Central memory CD8-positive, alpha-beta T cell (primary cell): Measurements from ENCODE around the gene PDE8B.
A peak's percentile ranks its signal among the peaks of the same experiment; 100 is the strongest.

Experiments
- ATAC-seq: fragments of 150-1000 bp; cut with Tn5 transposase; replicated peaks from 2 replicates; pipeline ENCODE4 v1.10.0; 2022; ENCODE audit warnings: mild to moderate bottlenecking, moderate FRiP score, moderate number of reproducible peaks; ENCODE audit not compliant: poor library complexity, severe bottlenecking; ENCODE audit errors: extremely low read depth
- DNase-seq, 2 donors: peaks; one replicate each; pipeline ENCODE4 v3.0.0; 2021; ENCODE audit warnings: low spot score in 2 of 2
- H3K27ac Mint-ChIP-seq: one replicate; pipeline ENCODE4 v1.8.0; 2022; ENCODE audit warnings: low read depth, mild to moderate bottlenecking, moderate library complexity, mixed read lengths
- H3K27me3 Mint-ChIP-seq: one replicate; pipeline ENCODE4 v1.8.0; 2022; ENCODE audit warnings: mixed read lengths
- H3K36me3 Mint-ChIP-seq: one replicate; pipeline ENCODE4 v1.8.0; 2022; ENCODE audit warnings: mild to moderate bottlenecking, moderate library complexity, mixed read lengths; ENCODE audit not compliant: insufficient read depth
- H3K4me1 Mint-ChIP-seq: one replicate; pipeline ENCODE4 v1.8.0; 2022; ENCODE audit warnings: mixed read lengths
- H3K4me3 Mint-ChIP-seq: one replicate; pipeline ENCODE4 v1.8.0; 2022; ENCODE audit warnings: mild to moderate bottlenecking, moderate library complexity, mixed read lengths
- H3K9me3 Mint-ChIP-seq: one replicate; pipeline ENCODE4 v1.8.0; 2022; ENCODE audit warnings: mixed read lengths

PDE8B gene, protein sequence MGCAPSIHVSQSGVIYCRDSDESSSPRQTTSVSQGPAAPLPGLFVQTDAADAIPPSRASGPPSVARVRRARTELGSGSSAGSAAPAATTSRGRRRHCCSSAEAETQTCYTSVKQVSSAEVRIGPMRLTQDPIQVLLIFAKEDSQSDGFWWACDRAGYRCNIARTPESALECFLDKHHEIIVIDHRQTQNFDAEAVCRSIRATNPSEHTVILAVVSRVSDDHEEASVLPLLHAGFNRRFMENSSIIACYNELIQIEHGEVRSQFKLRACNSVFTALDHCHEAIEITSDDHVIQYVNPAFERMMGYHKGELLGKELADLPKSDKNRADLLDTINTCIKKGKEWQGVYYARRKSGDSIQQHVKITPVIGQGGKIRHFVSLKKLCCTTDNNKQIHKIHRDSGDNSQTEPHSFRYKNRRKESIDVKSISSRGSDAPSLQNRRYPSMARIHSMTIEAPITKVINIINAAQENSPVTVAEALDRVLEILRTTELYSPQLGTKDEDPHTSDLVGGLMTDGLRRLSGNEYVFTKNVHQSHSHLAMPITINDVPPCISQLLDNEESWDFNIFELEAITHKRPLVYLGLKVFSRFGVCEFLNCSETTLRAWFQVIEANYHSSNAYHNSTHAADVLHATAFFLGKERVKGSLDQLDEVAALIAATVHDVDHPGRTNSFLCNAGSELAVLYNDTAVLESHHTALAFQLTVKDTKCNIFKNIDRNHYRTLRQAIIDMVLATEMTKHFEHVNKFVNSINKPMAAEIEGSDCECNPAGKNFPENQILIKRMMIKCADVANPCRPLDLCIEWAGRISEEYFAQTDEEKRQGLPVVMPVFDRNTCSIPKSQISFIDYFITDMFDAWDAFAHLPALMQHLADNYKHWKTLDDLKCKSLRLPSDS

GRCh38 chr5:77210091-77210963 lies at the start of gene PDE8B:
Gene PDE8B (plus strand): TSS chr5:77210680. CDS start chr5:77210926, 246 bp downstream.
- peak within 1 kb of the TSS; percentile 73 for H3K4me3 Mint-ChIP-seq
- ATAC-seq, result peak; percentile 24
- no peaks in the 10 kb centered on the region for H3K9me3 Mint-ChIP-seq
- peaks cover 12% of the 10 kb centered on the region for H3K4me1 Mint-ChIP-seq
- peaks cover 78% of the 10 kb centered on the region for H3K27me3 Mint-ChIP-seq
- no peak for DNase-seq
- H3K36me3 Mint-ChIP-seq, result peaks cover 2% of the 10 kb centered on the region
- H3K27ac Mint-ChIP-seq, result no peak within 1 kb of the TSS

GRCh38 chr5:77163453-77163852 lies 47.0 kb upstream of the PDE8B start:
- no peaks in the 10 kb centered on the region for H3K4me1 Mint-ChIP-seq
- DNase-seq (no peak), ATAC-seq (no peak)
- H3K9me3 Mint-ChIP-seq, result no peaks in the 10 kb centered on the region
- peaks cover 11% of the 10 kb centered on the region for H3K27me3 Mint-ChIP-seq
- no peaks in the 10 kb centered on the region for H3K36me3 Mint-ChIP-seq
- H3K4me3 Mint-ChIP-seq, result no peak overlapping the region
- H3K27ac Mint-ChIP-seq, result no peak overlapping the region

DNA sequence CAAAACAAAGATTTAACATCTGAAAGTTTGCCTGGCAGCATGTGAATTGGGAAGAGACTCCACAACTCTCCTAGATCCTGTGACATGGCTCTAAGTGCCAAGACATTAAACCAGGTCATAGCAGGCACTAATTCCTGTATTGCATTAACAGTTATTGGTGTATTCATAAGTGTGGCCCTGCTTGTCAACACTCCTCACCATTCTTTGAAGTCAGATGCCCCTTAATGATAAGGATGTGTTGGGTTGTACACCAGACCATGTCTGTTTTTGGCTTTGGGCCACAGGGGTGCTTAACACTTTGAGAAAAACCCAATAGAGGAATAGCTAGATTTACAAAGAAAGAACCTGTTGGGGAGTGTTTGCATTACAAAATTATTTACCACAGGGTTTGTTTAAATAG lies 43.4 kb upstream of the PDE8B start:
- Mint-ChIP-seq H3K4me1 (no peaks in the 10 kb centered on the region), H3K27ac (no peak overlapping the region)

DNA sequence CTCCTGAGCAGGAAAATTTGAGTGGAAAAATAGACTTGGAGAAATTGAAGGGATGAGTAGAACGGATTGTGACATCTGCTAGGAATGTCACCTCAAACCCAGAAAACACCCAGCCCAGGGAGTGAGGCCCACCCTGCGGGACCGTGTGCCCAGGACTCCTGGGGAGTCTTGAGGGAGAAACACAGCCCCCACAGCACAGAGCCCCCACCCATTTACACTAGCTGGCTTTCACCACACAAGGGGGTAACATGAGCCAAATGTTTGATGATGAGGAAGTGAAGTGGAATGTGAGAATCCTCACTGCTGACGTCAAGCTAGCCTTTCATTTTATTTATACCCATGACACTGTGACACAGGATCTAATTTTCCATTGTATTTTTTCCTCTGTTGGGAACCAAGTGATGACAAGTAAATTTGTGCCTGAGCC lies 42.8 kb upstream of the PDE8B start:
- Mint-ChIP-seq H3K9me3 (no peaks in the 10 kb centered on the region), H3K36me3 (no peaks in the 10 kb centered on the region), H3K27ac (no peak overlapping the region), H3K4me3 (no peak overlapping the region), H3K4me1 (no peaks in the 10 kb centered on the region), H3K27me3 (peaks cover 23% of the 10 kb centered on the region)
- ATAC-seq, result no peak
- DNase-seq, result no peak

More for the DNA sequence above, 43.4 kb upstream of the PDE8B start:
- Mint-ChIP-seq H3K9me3 (no peaks in the 10 kb centered on the region), H3K27me3 (peaks cover 23% of the 10 kb centered on the region), H3K36me3 (no peaks in the 10 kb centered on the region), H3K4me3 (no peak overlapping the region)
- DNase-seq (no peak), ATAC-seq (no peak)

DNA sequence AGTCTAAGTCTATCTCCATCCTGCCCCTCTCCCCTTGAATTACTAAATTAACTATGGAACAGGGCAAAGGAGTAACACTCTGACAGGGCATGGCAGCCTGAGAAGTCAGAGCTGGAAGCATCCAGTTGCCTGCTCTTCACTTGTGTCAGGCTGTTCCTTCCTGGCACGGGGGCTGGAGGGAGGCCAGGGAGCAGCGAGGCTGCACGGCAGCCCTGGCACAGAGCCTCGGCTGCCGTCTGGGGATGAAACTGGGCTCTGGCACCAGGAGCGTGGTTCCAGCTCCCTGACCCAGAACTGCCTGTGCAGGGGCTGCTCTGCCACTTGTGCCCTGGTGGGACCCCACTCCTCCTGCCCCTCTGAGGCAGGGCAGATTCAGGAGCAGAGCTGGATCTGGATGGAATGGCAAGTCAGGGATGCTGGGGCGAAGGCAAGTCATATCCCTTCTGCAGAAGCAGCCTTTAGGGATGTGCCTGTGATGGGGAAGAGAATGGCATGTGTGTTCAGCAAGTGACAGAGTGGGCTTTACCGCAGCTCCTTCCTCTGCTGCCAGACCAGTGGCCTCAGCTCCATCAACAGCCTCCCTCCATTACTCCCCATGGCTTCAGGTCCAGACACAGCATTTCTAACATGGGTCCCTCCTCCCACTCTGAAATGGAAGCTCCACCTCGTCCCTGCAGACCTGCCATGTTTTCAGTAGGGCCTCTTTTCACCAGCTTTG lies 42.2 kb upstream of the PDE8B start:
- H3K4me3 Mint-ChIP-seq, result no peak overlapping the region
- no peak overlapping the region for H3K27ac Mint-ChIP-seq
- no peaks in the 10 kb centered on the region for H3K4me1 Mint-ChIP-seq
- H3K36me3 Mint-ChIP-seq, result no peaks in the 10 kb centered on the region
- no peak for DNase-seq
- H3K9me3 Mint-ChIP-seq, result no peaks in the 10 kb centered on the region
- no peak for ATAC-seq
- H3K27me3 Mint-ChIP-seq, result peaks cover 21% of the 10 kb centered on the region

DNA sequence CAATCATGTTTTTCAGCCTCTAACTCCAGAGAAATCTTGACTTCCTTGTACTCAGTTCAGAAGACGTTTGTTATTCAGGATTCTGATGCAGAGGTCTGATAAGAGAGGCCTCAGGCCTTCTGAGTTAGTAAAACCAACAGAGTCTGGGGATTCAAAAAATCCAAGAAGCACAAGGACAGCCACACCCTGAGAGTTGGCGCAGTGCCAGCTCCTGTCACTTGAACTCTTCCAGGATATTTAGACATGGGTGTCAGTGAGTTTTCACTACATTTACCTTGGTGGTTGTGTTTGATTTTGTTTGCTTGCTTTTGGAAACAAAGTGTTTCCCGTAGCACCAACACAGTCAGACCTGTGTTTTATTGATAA lies 41.6 kb upstream of the PDE8B start:
- DNase-seq (no peak), ATAC-seq (no peak)
- Mint-ChIP-seq H3K4me1 (no peaks in the 10 kb centered on the region), H3K9me3 (no peaks in the 10 kb centered on the region), H3K36me3 (no peaks in the 10 kb centered on the region), H3K27me3 (peaks cover 15% of the 10 kb centered on the region), H3K4me3 (no peak overlapping the region), H3K27ac (no peak overlapping the region)

DNA sequence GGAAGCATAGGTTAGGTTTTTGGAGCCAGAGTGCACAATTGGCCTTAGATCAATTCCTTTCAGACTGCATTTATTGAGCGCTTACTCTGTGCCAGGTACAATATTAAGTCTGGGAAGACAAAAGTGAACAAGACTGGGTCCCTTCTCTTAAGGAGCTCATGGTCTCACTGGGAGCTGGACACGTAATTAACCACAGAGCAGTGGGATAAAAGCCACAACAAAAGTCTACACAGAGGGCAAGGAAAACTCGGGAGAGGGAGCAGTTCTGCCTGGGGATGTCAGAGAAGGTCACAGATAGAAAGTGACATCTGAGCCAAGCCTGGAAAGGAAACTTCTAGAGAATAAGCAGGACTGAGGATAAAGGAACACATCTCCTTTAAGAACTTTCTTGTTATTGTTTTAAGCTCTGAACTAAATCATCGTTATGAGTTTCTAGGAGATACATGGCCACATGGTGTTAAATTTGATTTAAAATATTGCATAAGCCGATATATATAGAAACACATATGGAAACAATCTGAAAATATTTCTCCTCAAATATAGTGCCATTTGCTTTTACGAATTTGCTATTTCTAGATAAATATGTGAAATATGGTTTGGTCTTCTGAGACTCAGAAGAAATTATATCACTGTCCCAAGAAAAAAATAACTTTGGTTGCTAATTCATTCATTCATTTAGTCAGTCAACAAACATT lies 40.1 kb upstream of the PDE8B start:
- Mint-ChIP-seq H3K9me3 (no peaks in the 10 kb centered on the region), H3K27me3 (peaks cover 13% of the 10 kb centered on the region), H3K27ac (no peak overlapping the region), H3K4me1 (no peaks in the 10 kb centered on the region), H3K4me3 (no peak overlapping the region), H3K36me3 (no peaks in the 10 kb centered on the region)
- DNase-seq, result no peak
- ATAC-seq, result no peak

GRCh38 chr5:77171141-77171910 lies 39.2 kb upstream of the PDE8B start:
- ATAC-seq, result no peak
- H3K27me3 Mint-ChIP-seq, result peaks cover 13% of the 10 kb centered on the region

GRCh38 chr5:77172713-77173328 lies 37.7 kb upstream of the PDE8B start:
- Mint-ChIP-seq H3K9me3 (no peaks in the 10 kb centered on the region), H3K27ac (no peak overlapping the region), H3K4me3 (no peak overlapping the region), H3K27me3 (peaks cover 13% of the 10 kb centered on the region), H3K4me1 (no peaks in the 10 kb centered on the region), H3K36me3 (no peaks in the 10 kb centered on the region)
- no peak for ATAC-seq
- DNase-seq, result no peak

More at GRCh38 chr5:77171141-77171910, 39.2 kb upstream of the PDE8B start:
- no peaks in the 10 kb centered on the region for H3K9me3 Mint-ChIP-seq
- no peaks in the 10 kb centered on the region for H3K36me3 Mint-ChIP-seq
- no peak for DNase-seq
- H3K27ac Mint-ChIP-seq, result no peak overlapping the region
- no peak overlapping the region for H3K4me3 Mint-ChIP-seq
- H3K4me1 Mint-ChIP-seq, result no peaks in the 10 kb centered on the region

GRCh38 chr5:77174526-77174925 lies 36.0 kb upstream of the PDE8B start:
- H3K27me3 Mint-ChIP-seq, result peaks cover 13% of the 10 kb centered on the region
- H3K27ac Mint-ChIP-seq, result no peak overlapping the region
- ATAC-seq (no peak), DNase-seq (no peak)
- H3K36me3 Mint-ChIP-seq, result no peaks in the 10 kb centered on the region
- no peaks in the 10 kb centered on the region for H3K9me3 Mint-ChIP-seq
- H3K4me3 Mint-ChIP-seq, result no peak overlapping the region
- no peaks in the 10 kb centered on the region for H3K4me1 Mint-ChIP-seq
